H1 (cell line): ENCODE data around the gene ATP6V0D1. TPM values are rescaled to one million over a fixed set of nuclear protein-coding genes. Genes with fewer than 3 reads are reported as not detected.

ENCODE experiments used
- CTCF ChIA-PET: fragments of 300-600 bp; sonication (Branson Sonifier 250); formaldehyde crosslinking; loops from one replicate; lab custom pipeline; 2021; ENCODE audit not compliant: partially characterized antibody; lab: Charles Lee
- POLR2A ChIA-PET: fragments of 300-600 bp; sonication (Branson Sonifier 250); formaldehyde crosslinking; loops from one replicate; lab custom pipeline; 2021; ENCODE audit warnings: inconsistent platforms; ENCODE audit not compliant: partially characterized antibody; lab: Charles Lee
- DNase-seq, 2 experiments: peaks; one replicate each; pipeline versions ENCODE4 v3.0.0 to v3.0.0-alpha.2; 2010 to 2022; ENCODE audit warnings: low spot score in 2 of 2, low read depth in 1 of 2, mixed read lengths in 1 of 2
- FAIRE-seq: peaks from 2 replicates; lab custom pipeline; 2011; peaks lifted over from hg19 to GRCh38; lab: Jason Lieb, UNC
- H2AFZ ChIP-seq: 2 replicates; pipeline ENCODE4 v1.8.1; 2012; ENCODE audit warnings: low read length, inconsistent platforms
- H2AK5ac ChIP-seq: 2 replicates; pipeline ENCODE4 v1.6.1; 2013; ENCODE audit warnings: low read depth, low read length
- H2BK120ac ChIP-seq: replicated peaks from 2 replicates; pipeline ENCODE3; 2013; ENCODE audit warnings: low read depth, low read length, inconsistent platforms
- H2BK12ac ChIP-seq: 2 replicates; pipeline ENCODE4 v1.6.1; 2013; ENCODE audit warnings: low read depth, low read length
- H2BK15ac ChIP-seq: 2 replicates; pipeline ENCODE4 v1.6.1; 2013; ENCODE audit warnings: low read length
- H2BK20ac ChIP-seq: 2 replicates; pipeline ENCODE4 v1.6.1; 2013; ENCODE audit warnings: low read length
- H2BK5ac ChIP-seq: 2 replicates; pipeline ENCODE4 v1.6.1; 2013; ENCODE audit warnings: low read depth, low read length
- H3K14ac ChIP-seq: 2 replicates; pipeline ENCODE4 v1.6.1; 2013; ENCODE audit warnings: inconsistent platforms; ENCODE audit not compliant: insufficient read length
- H3K18ac ChIP-seq: 2 replicates; pipeline ENCODE4 v1.6.1; 2013; ENCODE audit warnings: low read length; ENCODE audit errors: extremely low read depth
- H3K23ac ChIP-seq: 2 replicates; pipeline ENCODE4 v1.6.1; 2013; ENCODE audit warnings: inconsistent platforms; ENCODE audit not compliant: insufficient read length
- H3K23me2 ChIP-seq: 2 replicates; pipeline ENCODE4 v1.6.1; 2013; ENCODE audit warnings: low read depth, low read length
- H3K27ac ChIP-seq: 2 replicates; pipeline ENCODE4 v1.6.1; 2011; ENCODE audit warnings: low read depth, low read length, inconsistent platforms
- H3K27me3 ChIP-seq, 4 experiments: replicated peaks in 1 of 4; 1 replicate in 1 of 4; 2 replicates in 3 of 4; pipeline versions ENCODE4 v1.6.1 to v1.8.1; 2011 to 2013; ENCODE audit warnings: low read length in 3 of 4, mild to moderate bottlenecking in 3 of 4, inconsistent platforms in 2 of 4, mixed read lengths in 2 of 4, moderate library complexity in 1 of 4; ENCODE audit not compliant: control insufficient read depth in 3 of 4, insufficient read depth in 3 of 4; ENCODE audit errors: extremely low read depth in 1 of 4
- H3K36me3 ChIP-seq, 4 experiments: 2 replicates each; pipeline versions ENCODE4 v1.6.1 to v1.8.1; 2011 to 2013; ENCODE audit warnings: mild to moderate bottlenecking in 4 of 4, low read length in 3 of 4, moderate library complexity in 2 of 4, control low read depth in 1 of 4, inconsistent platforms in 1 of 4; ENCODE audit not compliant: insufficient read depth in 4 of 4, control insufficient read depth in 2 of 4
- H3K4ac ChIP-seq: replicated peaks from 2 replicates; pipeline ENCODE3; 2013; ENCODE audit warnings: low read length, low read depth, mixed read lengths, inconsistent platforms; ENCODE audit not compliant: insufficient read length
- H3K4me1 ChIP-seq, 4 experiments: replicated peaks in 1 of 4; 1 replicate in 1 of 4; 2 replicates in 3 of 4; pipeline versions ENCODE4 v1.6.1 to v1.8.1; 2011 to 2013; ENCODE audit warnings: low read length in 3 of 4, inconsistent platforms in 2 of 4, mixed read lengths in 1 of 4; ENCODE audit not compliant: insufficient read depth in 4 of 4, control insufficient read depth in 3 of 4
- H3K4me2 ChIP-seq, 2 experiments: 2 replicates each; pipeline versions ENCODE4 v1.6.1 to v1.8.1; 2011 to 2013; ENCODE audit warnings: low read depth in 2 of 2, low read length in 2 of 2, control low read depth in 1 of 2, inconsistent platforms in 1 of 2, mild to moderate bottlenecking in 1 of 2; ENCODE audit not compliant: insufficient read depth in 1 of 2
- H3K4me3 ChIP-seq, 4 experiments: fragments of 200-600, 300-600 bp in 1 of 4; sonication (generic), shearing (Covaris generic), sonication (Bioruptor Twin) in 1 of 4; 2 replicates each; pipeline versions ENCODE4 v1.5.1 to v1.8.1; 2011 to 2016; ENCODE audit warnings: low read length in 4 of 4, low read depth in 3 of 4, control low read depth in 2 of 4, inconsistent platforms in 2 of 4, mild to moderate bottlenecking in 2 of 4, mixed read lengths in 1 of 4, moderate library complexity in 1 of 4; ENCODE audit not compliant: insufficient read depth in 2 of 4; ENCODE audit errors: extremely low read depth in 1 of 4
- H3K56ac ChIP-seq: replicated peaks from 2 replicates; pipeline ENCODE3; 2013; ENCODE audit warnings: low read depth, mild to moderate bottlenecking, mixed read lengths, low read length, inconsistent platforms; ENCODE audit not compliant: insufficient read length
- H3K79me1 ChIP-seq: 2 replicates; pipeline ENCODE4 v1.6.1; 2013; ENCODE audit warnings: low read depth, low read length, control low read depth
- H3K79me2 ChIP-seq, 2 experiments: 2 replicates each; pipeline versions ENCODE4 v1.6.1 to v1.8.1; 2012 to 2013; ENCODE audit warnings: low read length in 2 of 2, mild to moderate bottlenecking in 2 of 2, inconsistent platforms in 1 of 2; ENCODE audit not compliant: insufficient read depth in 2 of 2, control insufficient read depth in 1 of 2
- H3K9ac ChIP-seq, 4 experiments: replicated peaks in 1 of 4; 1 replicate in 1 of 4; 2 replicates in 3 of 4; pipeline versions ENCODE4 v1.6.1 to v1.8.1; 2011 to 2013; ENCODE audit warnings: low read depth in 3 of 4, low read length in 3 of 4, control low read depth in 2 of 4, mild to moderate bottlenecking in 2 of 4, moderate library complexity in 2 of 4, inconsistent platforms in 1 of 4; ENCODE audit errors: extremely low read depth in 1 of 4
- H3K9me3 ChIP-seq, 2 experiments: 2 replicates each; pipeline versions ENCODE4 v1.6.1 to v1.8.1; 2012 to 2013; ENCODE audit warnings: mild to moderate bottlenecking in 2 of 2, moderate library complexity in 2 of 2, control low read depth in 1 of 2, inconsistent platforms in 1 of 2, low read depth in 1 of 2, low read length in 1 of 2, mixed read lengths in 1 of 2; ENCODE audit not compliant: insufficient read depth in 2 of 2
- H4K20me1 ChIP-seq, 2 experiments: replicated peaks in 1 of 2; 2 replicates each; pipeline versions ENCODE3 to v1.8.1; 2011 to 2013; ENCODE audit warnings: inconsistent platforms in 2 of 2, low read length in 2 of 2, mild to moderate bottlenecking in 1 of 2; ENCODE audit not compliant: insufficient read depth in 2 of 2, control insufficient read depth in 1 of 2
- H4K5ac ChIP-seq: 2 replicates; pipeline ENCODE4 v1.6.1; 2013; ENCODE audit warnings: low read length, low read depth, mixed read lengths, inconsistent platforms; ENCODE audit not compliant: insufficient read length
- H4K8ac ChIP-seq: 2 replicates; pipeline ENCODE4 v1.8.0; 2013; ENCODE audit warnings: mild to moderate bottlenecking, moderate library complexity, low read length, inconsistent platforms; ENCODE audit not compliant: insufficient read depth; ENCODE audit errors: extremely low read depth
- H4K91ac ChIP-seq: replicated peaks from 2 replicates; pipeline ENCODE3; 2013; ENCODE audit warnings: low read length, mixed read lengths, inconsistent platforms; ENCODE audit not compliant: insufficient read length
- NRF1 ChIP-seq: IDR thresholded peaks from 2 replicates; pipeline ENCODE4 v1.6.1; 2011; ENCODE audit warnings: mild to moderate bottlenecking, low read depth, low read length, improper control_type of control experiment
- POLR2AphosphoS5 ChIP-seq: IDR thresholded peaks from 2 replicates; pipeline ENCODE4 v1.6.1; 2011; ENCODE audit warnings: low read depth, low read length
- TEAD4 ChIP-seq: IDR thresholded peaks from 2 replicates; pipeline ENCODE4 v1.6.1; 2012; ENCODE audit warnings: low read depth, low read length, inconsistent platforms, mixed read lengths
- WGBS, 2 experiments: shearing (Covaris generic) in 1 of 2; methylation state at CpG; one replicate each; pipeline versions ENCODE4 v1.1.6 to v1.1.7; 2013 to 2015; ENCODE audit warnings: low lambda C conversion rate in 2 of 2, mixed read lengths in 2 of 2, inconsistent platforms in 1 of 2, low coverage in 1 of 2, missing lambda C conversion rate in 1 of 2; ENCODE audit not compliant: insufficient replicate concordance in 2 of 2, insufficient coverage in 1 of 2, insufficient read length in 1 of 2; ENCODE audit errors: extremely low coverage in 1 of 2, missing lambda C conversion rate in 1 of 2; 5-methylcytosine and 5-hydroxymethylcytosine counted together
- polyA plus RNA-seq, 7 experiments: library from polyadenylated mRNA; depleted of rRNA in 3 of 7; stranded (reverse) in 5 of 7; unstranded in 2 of 7; fragments of >200 nt in 5 of 7; fragments of 200-250 nt in 2 of 7; gene quantifications; 1 replicate in 5 of 7; 2 replicates in 1 of 7; 4 replicates in 1 of 7; pipeline versions ENCODE4 v1.2.1 to v1.2.3, GENCODE V29; 2011 to 2013; ENCODE audit warnings: missing spikeins in 2 of 7, mixed read lengths in 2 of 7
- total RNA-seq: library from RNA; stranded (reverse); fragmentation: NEBNext Ultra II Directional; extraction: Animal tissue kit (Norgen Biotek cat#: 25700); gene quantifications from 2 replicates; pipeline ENCODE4 v1.2.1, GENCODE V29; 2021

Gene ATP6V0D1
- total and polyA plus RNA-seq, 2 of the 8 experiments (the other 6 are each of a cell fraction or from before 2014, with no cell fraction given): 47.3 to 134 TPM

- Histone ChIP-seq H3K36me3 (no peaks in the 10 kb centered on the region), H2BK5ac (no peak overlapping the region), H3K27ac (no peak overlapping the region), H3K79me2 (no peaks in the 10 kb centered on the region), H3K56ac (no peak overlapping the region), H4K8ac (no peak overlapping the region), H2AFZ (no peak overlapping the region), H4K91ac (peak overlapping the region; percentile 45), H4K20me1 (peaks cover 3 to 5% of the 10 kb centered on the region in 2 experiments), H2BK20ac (no peak overlapping the region), H3K18ac (no peak overlapping the region), H3K79me1 (no peaks in the 10 kb centered on the region), H2BK120ac (no peak overlapping the region), H3K14ac (no peak overlapping the region), H3K23ac (no peak overlapping the region), H3K9ac (no peak overlapping the region), H3K9me3 (no peaks in the 10 kb centered on the region), H2AK5ac (no peak overlapping the region), H3K4me2 (no peak overlapping the region), H2BK12ac (no peak overlapping the region), H4K5ac (no peak overlapping the region), H3K4me3 (no peak overlapping the region), H3K23me2 (no peaks in the 10 kb centered on the region; the same call in 1 of the 2 replicates), H3K4ac (no peak overlapping the region), H3K4me1 (peaks cover 0 to 19% (median 8%) of the 10 kb centered on the region in 4 experiments; a peak in 6 of 7 replicates), H2BK15ac (no peak overlapping the region), H3K27me3 (peaks cover 7 to 23% (median 18%) of the 10 kb centered on the region in 4 experiments)
- WGBS, 2 experiments: 88% methylated on average over 1 of the region's 2 CpGs; no CpG with 5 or more reads in 1 of the 2 experiments
- no peak for FAIRE-seq
- POLR2A ChIA-PET: interaction anchor here (1.1 to 1.3 kb wide), 2 partner anchors 13 to 18 kb away, joined by 3 to 4 read pairs; no protein-coding TSS in a partner anchor
- no peak for TF ChIP-seq NRF1
- TF ChIP-seq POLR2AphosphoS5: no peak
- TF ChIP-seq TEAD4: no peak
- CTCF ChIA-PET: interaction anchor here (0.6 to 32.4 kb wide), 10 partner anchors 8 to 224 kb away, joined by 3 to 476 read pairs (median 4); partner anchors contain the start of genes KCTD19, LRRC36 and ZDHHC1
- no peak for DNase-seq
Observed at GRCh38 chr16:67388591-67388990, 92.4 kb downstream of the ATP6V0D1 start.
